Measurements from ENCODE around the gene SYTL3. TPM values are rescaled to one million over a fixed set of nuclear protein-coding genes. Genes with fewer than 3 reads are reported as not detected.

The SYTL3 gene
- total and polyA plus RNA-seq, 2 experiments from 2014 or later, result 0.07 TPM; not detected in 1

DNA sequence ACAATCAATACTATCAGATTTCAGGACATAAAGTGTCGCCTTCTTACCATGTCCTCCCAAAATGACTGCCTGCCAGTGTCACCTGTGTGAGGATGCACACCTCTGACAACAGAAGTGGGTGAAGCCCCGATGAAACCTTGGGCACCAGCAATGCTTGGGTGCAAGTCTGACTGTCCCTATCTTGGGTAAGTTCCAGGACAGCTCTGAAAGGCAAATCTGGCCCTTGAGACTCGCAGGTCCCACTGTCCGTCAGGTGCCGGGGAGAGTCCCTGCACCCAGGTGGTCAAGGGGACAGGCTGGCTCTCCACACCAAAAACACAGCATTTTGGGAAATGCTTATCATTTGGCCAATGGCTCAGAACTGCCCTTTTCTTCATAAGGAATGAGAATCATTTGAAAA is 126.0 kb downstream of the SYTL3 start:
- no peaks in the 10 kb centered on the region for H3K9me2 ChIP-seq (ENCODE audit: insufficient read depth)
- H3K4me1 Mint-ChIP-seq, result peaks cover 44% of the 10 kb centered on the region
- H3K36me3 Mint-ChIP-seq (ENCODE audit: low read depth), result peaks cover 94% of the 10 kb centered on the region
- no peak overlapping the region for H3K27ac Mint-ChIP-seq
- DNase-seq (ENCODE audit: low spot score), result no peak
- H3K27ac ChIP-seq (ENCODE audit: low read depth), result 0 out of 2 replicates have a peak overlapping the region, but pooled peaks have one; percentile 69
- peaks cover 72% of the 10 kb centered on the region for H3K36me3 ChIP-seq (ENCODE audit: insufficient read depth)
- no peak overlapping the region for H3K4me3 ChIP-seq
- no peaks in the 10 kb centered on the region for H3K27me3 ChIP-seq (ENCODE audit: insufficient read depth)
- H3K27me3 Mint-ChIP-seq (ENCODE audit: insufficient read depth, low read depth, poor library complexity), result peaks cover 19% of the 10 kb centered on the region
- peaks cover 49% of the 10 kb centered on the region for H3F3A ChIP-seq (replicated peaks; ENCODE audit: low read depth)
- no peak overlapping the region for H3K4me2 ChIP-seq
- TF ChIP-seq NANOG (IDR thresholded peaks at IDR 0.05; ENCODE audit: borderline replicate concordance), result no peak
- TF ChIP-seq, protein P1, sequence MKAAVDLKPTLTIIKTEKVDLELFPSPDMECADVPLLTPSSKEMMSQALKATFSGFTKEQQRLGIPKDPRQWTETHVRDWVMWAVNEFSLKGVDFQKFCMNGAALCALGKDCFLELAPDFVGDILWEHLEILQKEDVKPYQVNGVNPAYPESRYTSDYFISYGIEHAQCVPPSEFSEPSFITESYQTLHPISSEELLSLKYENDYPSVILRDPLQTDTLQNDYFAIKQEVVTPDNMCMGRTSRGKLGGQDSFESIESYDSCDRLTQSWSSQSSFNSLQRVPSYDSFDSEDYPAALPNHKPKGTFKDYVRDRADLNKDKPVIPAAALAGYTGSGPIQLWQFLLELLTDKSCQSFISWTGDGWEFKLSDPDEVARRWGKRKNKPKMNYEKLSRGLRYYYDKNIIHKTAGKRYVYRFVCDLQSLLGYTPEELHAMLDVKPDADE (IDR thresholded peaks at IDR 0.05), result no peak
- no peak for TF ChIP-seq JUNB (IDR thresholded peaks at IDR 0.05; ENCODE audit: unreplicated experiment)
- no peak for TF ChIP-seq CREB1 (CRISPR knock-in tag; IDR thresholded peaks at IDR 0.05; ENCODE audit: low read depth)
- TF ChIP-seq ZNF331 (CRISPR knock-in tag; IDR thresholded peaks at IDR 0.05; ENCODE audit: low read depth), result no peak
- no peak for TF ChIP-seq EZH2 (IDR thresholded peaks at IDR 0.05; ENCODE audit: low read depth, unreplicated experiment)
- TF ChIP-seq, protein P2, sequence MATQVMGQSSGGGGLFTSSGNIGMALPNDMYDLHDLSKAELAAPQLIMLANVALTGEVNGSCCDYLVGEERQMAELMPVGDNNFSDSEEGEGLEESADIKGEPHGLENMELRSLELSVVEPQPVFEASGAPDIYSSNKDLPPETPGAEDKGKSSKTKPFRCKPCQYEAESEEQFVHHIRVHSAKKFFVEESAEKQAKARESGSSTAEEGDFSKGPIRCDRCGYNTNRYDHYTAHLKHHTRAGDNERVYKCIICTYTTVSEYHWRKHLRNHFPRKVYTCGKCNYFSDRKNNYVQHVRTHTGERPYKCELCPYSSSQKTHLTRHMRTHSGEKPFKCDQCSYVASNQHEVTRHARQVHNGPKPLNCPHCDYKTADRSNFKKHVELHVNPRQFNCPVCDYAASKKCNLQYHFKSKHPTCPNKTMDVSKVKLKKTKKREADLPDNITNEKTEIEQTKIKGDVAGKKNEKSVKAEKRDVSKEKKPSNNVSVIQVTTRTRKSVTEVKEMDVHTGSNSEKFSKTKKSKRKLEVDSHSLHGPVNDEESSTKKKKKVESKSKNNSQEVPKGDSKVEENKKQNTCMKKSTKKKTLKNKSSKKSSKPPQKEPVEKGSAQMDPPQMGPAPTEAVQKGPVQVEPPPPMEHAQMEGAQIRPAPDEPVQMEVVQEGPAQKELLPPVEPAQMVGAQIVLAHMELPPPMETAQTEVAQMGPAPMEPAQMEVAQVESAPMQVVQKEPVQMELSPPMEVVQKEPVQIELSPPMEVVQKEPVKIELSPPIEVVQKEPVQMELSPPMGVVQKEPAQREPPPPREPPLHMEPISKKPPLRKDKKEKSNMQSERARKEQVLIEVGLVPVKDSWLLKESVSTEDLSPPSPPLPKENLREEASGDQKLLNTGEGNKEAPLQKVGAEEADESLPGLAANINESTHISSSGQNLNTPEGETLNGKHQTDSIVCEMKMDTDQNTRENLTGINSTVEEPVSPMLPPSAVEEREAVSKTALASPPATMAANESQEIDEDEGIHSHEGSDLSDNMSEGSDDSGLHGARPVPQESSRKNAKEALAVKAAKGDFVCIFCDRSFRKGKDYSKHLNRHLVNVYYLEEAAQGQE (IDR thresholded peaks at IDR 0.05; ENCODE audit: unreplicated experiment), result no peak
- no peak for TF ChIP-seq POLR2AphosphoS5 (IDR thresholded peaks at IDR 0.05; ENCODE audit: low read depth)
- TF ChIP-seq, protein P3, sequence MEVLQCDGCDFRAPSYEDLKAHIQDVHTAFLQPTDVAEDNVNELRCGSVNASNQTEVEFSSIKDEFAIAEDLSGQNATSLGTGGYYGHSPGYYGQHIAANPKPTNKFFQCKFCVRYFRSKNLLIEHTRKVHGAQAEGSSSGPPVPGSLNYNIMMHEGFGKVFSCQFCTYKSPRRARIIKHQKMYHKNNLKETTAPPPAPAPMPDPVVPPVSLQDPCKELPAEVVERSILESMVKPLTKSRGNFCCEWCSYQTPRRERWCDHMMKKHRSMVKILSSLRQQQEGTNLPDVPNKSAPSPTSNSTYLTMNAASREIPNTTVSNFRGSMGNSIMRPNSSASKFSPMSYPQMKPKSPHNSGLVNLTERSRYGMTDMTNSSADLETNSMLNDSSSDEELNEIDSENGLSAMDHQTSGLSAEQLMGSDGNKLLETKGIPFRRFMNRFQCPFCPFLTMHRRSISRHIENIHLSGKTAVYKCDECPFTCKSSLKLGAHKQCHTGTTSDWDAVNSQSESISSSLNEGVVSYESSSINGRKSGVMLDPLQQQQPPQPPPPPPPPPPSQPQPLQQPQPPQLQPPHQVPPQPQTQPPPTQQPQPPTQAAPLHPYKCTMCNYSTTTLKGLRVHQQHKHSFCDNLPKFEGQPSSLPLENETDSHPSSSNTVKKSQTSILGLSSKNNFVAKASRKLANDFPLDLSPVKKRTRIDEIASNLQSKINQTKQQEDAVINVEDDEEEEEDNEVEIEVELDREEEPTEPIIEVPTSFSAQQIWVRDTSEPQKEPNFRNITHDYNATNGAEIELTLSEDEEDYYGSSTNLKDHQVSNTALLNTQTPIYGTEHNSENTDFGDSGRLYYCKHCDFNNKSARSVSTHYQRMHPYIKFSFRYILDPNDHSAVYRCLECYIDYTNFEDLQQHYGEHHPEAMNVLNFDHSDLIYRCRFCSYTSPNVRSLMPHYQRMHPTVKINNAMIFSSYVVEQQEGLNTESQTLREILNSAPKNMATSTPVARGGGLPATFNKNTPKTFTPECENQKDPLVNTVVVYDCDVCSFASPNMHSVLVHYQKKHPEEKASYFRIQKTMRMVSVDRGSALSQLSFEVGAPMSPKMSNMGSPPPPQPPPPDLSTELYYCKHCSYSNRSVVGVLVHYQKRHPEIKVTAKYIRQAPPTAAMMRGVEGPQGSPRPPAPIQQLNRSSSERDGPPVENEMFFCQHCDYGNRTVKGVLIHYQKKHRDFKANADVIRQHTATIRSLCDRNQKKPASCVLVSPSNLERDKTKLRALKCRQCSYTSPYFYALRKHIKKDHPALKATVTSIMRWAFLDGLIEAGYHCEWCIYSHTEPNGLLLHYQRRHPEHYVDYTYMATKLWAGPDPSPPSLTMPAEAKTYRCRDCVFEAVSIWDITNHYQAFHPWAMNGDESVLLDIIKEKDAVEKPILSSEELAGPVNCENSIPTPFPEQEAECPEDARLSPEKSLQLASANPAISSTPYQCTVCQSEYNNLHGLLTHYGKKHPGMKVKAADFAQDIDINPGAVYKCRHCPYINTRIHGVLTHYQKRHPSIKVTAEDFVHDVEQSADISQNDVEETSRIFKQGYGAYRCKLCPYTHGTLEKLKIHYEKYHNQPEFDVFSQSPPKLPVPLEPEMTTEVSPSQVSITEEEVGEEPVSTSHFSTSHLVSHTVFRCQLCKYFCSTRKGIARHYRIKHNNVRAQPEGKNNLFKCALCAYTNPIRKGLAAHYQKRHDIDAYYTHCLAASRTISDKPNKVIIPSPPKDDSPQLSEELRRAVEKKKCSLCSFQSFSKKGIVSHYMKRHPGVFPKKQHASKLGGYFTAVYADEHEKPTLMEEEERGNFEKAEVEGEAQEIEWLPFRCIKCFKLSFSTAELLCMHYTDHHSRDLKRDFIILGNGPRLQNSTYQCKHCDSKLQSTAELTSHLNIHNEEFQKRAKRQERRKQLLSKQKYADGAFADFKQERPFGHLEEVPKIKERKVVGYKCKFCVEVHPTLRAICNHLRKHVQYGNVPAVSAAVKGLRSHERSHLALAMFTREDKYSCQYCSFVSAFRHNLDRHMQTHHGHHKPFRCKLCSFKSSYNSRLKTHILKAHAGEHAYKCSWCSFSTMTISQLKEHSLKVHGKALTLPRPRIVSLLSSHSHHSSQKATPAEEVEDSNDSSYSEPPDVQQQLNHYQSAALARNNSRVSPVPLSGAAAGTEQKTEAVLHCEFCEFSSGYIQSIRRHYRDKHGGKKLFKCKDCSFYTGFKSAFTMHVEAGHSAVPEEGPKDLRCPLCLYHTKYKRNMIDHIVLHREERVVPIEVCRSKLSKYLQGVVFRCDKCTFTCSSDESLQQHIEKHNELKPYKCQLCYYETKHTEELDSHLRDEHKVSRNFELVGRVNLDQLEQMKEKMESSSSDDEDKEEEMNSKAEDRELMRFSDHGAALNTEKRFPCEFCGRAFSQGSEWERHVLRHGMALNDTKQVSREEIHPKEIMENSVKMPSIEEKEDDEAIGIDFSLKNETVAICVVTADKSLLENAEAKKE (CRISPR knock-in tag; IDR thresholded peaks at IDR 0.05), result no peak
- TF ChIP-seq EZH2phosphoT487 (IDR thresholded peaks at IDR 0.05; ENCODE audit: unreplicated experiment), result no peak
- TF ChIP-seq, protein P4, sequence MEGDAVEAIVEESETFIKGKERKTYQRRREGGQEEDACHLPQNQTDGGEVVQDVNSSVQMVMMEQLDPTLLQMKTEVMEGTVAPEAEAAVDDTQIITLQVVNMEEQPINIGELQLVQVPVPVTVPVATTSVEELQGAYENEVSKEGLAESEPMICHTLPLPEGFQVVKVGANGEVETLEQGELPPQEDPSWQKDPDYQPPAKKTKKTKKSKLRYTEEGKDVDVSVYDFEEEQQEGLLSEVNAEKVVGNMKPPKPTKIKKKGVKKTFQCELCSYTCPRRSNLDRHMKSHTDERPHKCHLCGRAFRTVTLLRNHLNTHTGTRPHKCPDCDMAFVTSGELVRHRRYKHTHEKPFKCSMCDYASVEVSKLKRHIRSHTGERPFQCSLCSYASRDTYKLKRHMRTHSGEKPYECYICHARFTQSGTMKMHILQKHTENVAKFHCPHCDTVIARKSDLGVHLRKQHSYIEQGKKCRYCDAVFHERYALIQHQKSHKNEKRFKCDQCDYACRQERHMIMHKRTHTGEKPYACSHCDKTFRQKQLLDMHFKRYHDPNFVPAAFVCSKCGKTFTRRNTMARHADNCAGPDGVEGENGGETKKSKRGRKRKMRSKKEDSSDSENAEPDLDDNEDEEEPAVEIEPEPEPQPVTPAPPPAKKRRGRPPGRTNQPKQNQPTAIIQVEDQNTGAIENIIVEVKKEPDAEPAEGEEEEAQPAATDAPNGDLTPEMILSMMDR (conservative IDR thresholded peaks at IDR 0.05; ENCODE audit: low read depth in 2 of 2), result no peak
- TF ChIP-seq STAT1 (IDR thresholded peaks at IDR 0.05; ENCODE audit: unreplicated experiment), result no peak
- TF ChIP-seq ZNF114 (CRISPR knock-in tag; IDR thresholded peaks at IDR 0.05), result no peak
- H2AFZ ChIP-seq, result no peak overlapping the region
- peaks cover 57% of the 10 kb centered on the region for H4K20me1 ChIP-seq (replicated peaks; ENCODE audit: insufficient read depth)
- no peak for ATAC-seq
- peaks cover 8% of the 10 kb centered on the region for H3K4me1 ChIP-seq (ENCODE audit: insufficient read depth)
- H3K79me2 ChIP-seq (replicated peaks; ENCODE audit: insufficient read depth), result peaks cover 55% of the 10 kb centered on the region
- no peak overlapping the region for H3K4me3 Mint-ChIP-seq
- H3K9me3 Mint-ChIP-seq, result no peaks in the 10 kb centered on the region
